Activated naive CD4-positive, alpha-beta T cell treated with anti-CD3 and anti-CD28 coated beads for 36 hours (primary cell): ENCODE results near the gene TRIM71. TPM values are rescaled to one million over a fixed set of nuclear protein-coding genes. Genes with fewer than 3 reads are reported as not detected.

ENCODE experiments used
- CTCF ChIA-PET: fragments of 350-600 bp; sonication (Branson Sonifier 250); formaldehyde crosslinking; loops from one replicate; lab custom pipeline; 2021; ENCODE audit warnings: antibody characterized with exemption; lab: Charles Lee
- DNase-seq: peaks from one replicate; pipeline ENCODE4 v3.0.0-alpha.2; 2020
- H3K27ac Mint-ChIP-seq: one replicate; pipeline ENCODE4 v1.8.0; 2021; ENCODE audit warnings: mild to moderate bottlenecking, mixed read lengths
- H3K27me3 Mint-ChIP-seq: one replicate; pipeline ENCODE4 v1.8.0; 2021; ENCODE audit warnings: low read depth, mixed read lengths
- H3K36me3 Mint-ChIP-seq: one replicate; pipeline ENCODE4 v1.8.0; 2021; ENCODE audit warnings: low read depth, mixed read lengths
- H3K4me1 Mint-ChIP-seq: one replicate; pipeline ENCODE4 v1.8.0; 2021; ENCODE audit warnings: low read depth, mixed read lengths
- H3K4me3 Mint-ChIP-seq: one replicate; pipeline ENCODE4 v1.8.0; 2021; ENCODE audit warnings: mild to moderate bottlenecking, moderate library complexity, mixed read lengths
- H3K9me3 Mint-ChIP-seq: one replicate; pipeline ENCODE4 v1.8.0; 2021; ENCODE audit warnings: mixed read lengths
- intact Hi-C: fragments of 100-400 bp; cut with micrococcal nuclease; formaldehyde crosslinking; loops from one replicate; pipeline ENCODE4 v1.15.1; 2023
- total RNA-seq, 2 experiments: library from RNA; stranded (reverse); gene quantifications; one replicate each; pipeline ENCODE4 v1.2.3, GENCODE V29; 2021

Gene TRIM71
- total RNA-seq, 2 experiments from 2014 or later = 0.02 to 0.07 TPM

DNA sequence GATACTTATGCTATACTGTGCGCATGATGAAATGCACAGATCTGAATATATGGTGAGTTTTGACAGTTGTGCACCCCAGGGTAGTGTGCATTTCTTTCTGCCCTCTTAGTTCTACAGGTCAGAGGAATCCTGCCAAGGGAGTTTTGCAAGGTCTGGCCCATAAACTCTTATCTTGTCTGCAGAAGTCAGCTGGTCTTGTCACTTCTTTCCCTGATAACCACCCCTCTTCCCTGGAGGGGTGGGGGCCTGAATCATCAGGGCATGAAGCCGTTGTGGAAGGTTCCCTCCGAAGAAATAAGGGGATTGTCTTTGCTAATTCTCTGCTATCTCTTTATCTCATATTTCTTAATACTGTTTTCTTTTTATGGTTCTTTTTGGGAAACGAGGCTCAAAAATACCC lies 30.4 kb downstream of the TRIM71 start:
- no peak overlapping the region for H3K27ac Mint-ChIP-seq

GRCh38 chr3:32849046-32849445 lies 31.2 kb downstream of the TRIM71 start:
- Mint-ChIP-seq H3K27me3 (no peaks in the 10 kb centered on the region), H3K4me1 (no peaks in the 10 kb centered on the region), H3K36me3 (no peaks in the 10 kb centered on the region), H3K4me3 (no peak overlapping the region), H3K9me3 (no peaks in the 10 kb centered on the region), H3K27ac (no peak overlapping the region)
- no peak for DNase-seq
- CTCF ChIA-PET = no interaction called here
- intact Hi-C loops = no loop called here

More for the DNA sequence above, 30.4 kb downstream of the TRIM71 start:
- no peak for DNase-seq
- CTCF ChIA-PET = no interaction called here
- intact Hi-C loops = no loop called here
- H3K36me3 Mint-ChIP-seq = no peaks in the 10 kb centered on the region
- no peak overlapping the region for H3K4me3 Mint-ChIP-seq
- no peaks in the 10 kb centered on the region for H3K9me3 Mint-ChIP-seq
- H3K4me1 Mint-ChIP-seq = no peaks in the 10 kb centered on the region
- H3K27me3 Mint-ChIP-seq = no peaks in the 10 kb centered on the region

- no peaks in the 10 kb centered on the region for H3K36me3 Mint-ChIP-seq
- no peaks in the 10 kb centered on the region for H3K27me3 Mint-ChIP-seq
- CTCF ChIA-PET = no interaction called here
- H3K9me3 Mint-ChIP-seq = no peaks in the 10 kb centered on the region
- intact Hi-C loops = no loop called here
- no peaks in the 10 kb centered on the region for H3K4me1 Mint-ChIP-seq
- H3K27ac Mint-ChIP-seq = no peak overlapping the region
- no peak overlapping the region for H3K4me3 Mint-ChIP-seq
- no peak for DNase-seq
These were observed 32.4 kb downstream of the TRIM71 start for GRCh38 chr3:32850226-32850625.

- Mint-ChIP-seq H3K4me3 (no peak overlapping the region), H3K27me3 (no peaks in the 10 kb centered on the region), H3K27ac (no peak overlapping the region), H3K4me1 (no peaks in the 10 kb centered on the region), H3K36me3 (no peaks in the 10 kb centered on the region), H3K9me3 (no peaks in the 10 kb centered on the region)
- CTCF ChIA-PET = no interaction called here
- intact Hi-C loops = no loop called here
- no peak for DNase-seq
These were observed 32.8 kb downstream of the TRIM71 start for GRCh38 chr3:32850636-32851035.

DNA sequence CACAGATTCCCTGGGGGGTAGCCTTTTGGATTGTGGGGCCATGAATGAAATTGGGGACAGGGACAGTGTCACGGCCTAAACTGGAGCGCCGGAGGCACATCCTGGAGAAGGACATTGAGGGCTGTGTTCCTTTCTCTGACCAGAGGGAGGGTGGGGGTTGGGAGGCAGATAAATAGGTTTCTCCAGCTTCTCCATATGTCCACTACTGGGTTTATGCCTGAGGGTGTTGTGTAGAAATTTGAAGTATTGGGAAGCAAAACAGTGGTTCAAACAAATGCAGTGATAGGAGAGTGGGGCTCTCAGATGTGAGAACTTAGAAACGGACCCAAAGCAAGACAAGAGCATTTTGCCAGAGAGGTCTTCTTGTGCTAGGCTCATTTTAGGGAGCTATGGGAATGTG lies 34.3 kb downstream of the TRIM71 start:
- intact Hi-C loops = no loop called here
- H3K4me1 Mint-ChIP-seq = no peaks in the 10 kb centered on the region
- H3K27me3 Mint-ChIP-seq = no peaks in the 10 kb centered on the region
- no peaks in the 10 kb centered on the region for H3K9me3 Mint-ChIP-seq
- CTCF ChIA-PET = interaction anchor here (0.8 kb wide), 1 partner anchor 668 kb away, joined by 4 read pairs; no protein-coding TSS in a partner anchor
- no peak overlapping the region for H3K4me3 Mint-ChIP-seq
- no peaks in the 10 kb centered on the region for H3K36me3 Mint-ChIP-seq
- no peak overlapping the region for H3K27ac Mint-ChIP-seq
- DNase-seq = no peak

DNA sequence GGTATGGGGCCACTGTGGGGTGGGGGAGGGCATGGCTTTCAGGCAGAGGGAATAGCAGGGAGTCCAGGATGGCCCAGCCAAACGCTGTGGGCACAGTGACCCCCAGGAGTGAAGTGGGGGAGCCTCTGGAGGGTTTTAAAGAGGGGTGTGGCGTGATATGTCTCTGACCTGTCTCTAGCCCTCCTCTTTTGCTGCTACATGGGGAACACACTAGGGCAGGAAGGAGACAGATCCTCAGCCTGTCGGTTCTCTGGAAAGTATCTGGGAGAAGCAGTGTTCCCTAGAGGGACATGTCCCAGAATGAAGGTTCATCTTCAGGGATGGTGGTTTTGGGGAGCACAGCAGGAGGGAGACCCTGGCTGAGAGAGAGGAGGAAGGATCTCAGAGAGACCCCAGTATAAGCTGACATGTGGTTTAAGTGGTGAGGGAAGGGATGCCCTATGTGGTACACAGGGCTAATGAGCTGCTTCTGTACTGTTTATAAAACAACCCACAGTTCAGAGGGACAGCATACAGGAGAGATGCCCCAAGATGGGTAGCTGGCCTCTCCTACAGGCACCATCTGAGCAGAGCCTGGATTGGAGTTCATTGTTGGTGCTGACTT lies 37.7 kb downstream of the TRIM71 start:
- intact Hi-C loops = no loop called here
- H3K4me1 Mint-ChIP-seq = no peaks in the 10 kb centered on the region
- H3K36me3 Mint-ChIP-seq = no peaks in the 10 kb centered on the region
- H3K9me3 Mint-ChIP-seq = no peaks in the 10 kb centered on the region
- no peak overlapping the region for H3K27ac Mint-ChIP-seq
- H3K4me3 Mint-ChIP-seq = no peak overlapping the region
- CTCF ChIA-PET = interaction anchor here (0.6 kb wide), 1 partner anchor 9 kb away, joined by 4 read pairs; no protein-coding TSS in a partner anchor
- DNase-seq = no peak
- no peaks in the 10 kb centered on the region for H3K27me3 Mint-ChIP-seq

- no peaks in the 10 kb centered on the region for H3K9me3 Mint-ChIP-seq
- H3K27ac Mint-ChIP-seq = no peak overlapping the region
- intact Hi-C loops = no loop called here
- no peaks in the 10 kb centered on the region for H3K36me3 Mint-ChIP-seq
- no peak overlapping the region for H3K4me3 Mint-ChIP-seq
- H3K4me1 Mint-ChIP-seq = no peaks in the 10 kb centered on the region
- CTCF ChIA-PET = no interaction called here
- no peaks in the 10 kb centered on the region for H3K27me3 Mint-ChIP-seq
- no peak for DNase-seq
These were observed 38.6 kb downstream of the TRIM71 start for GRCh38 chr3:32856355-32856889.

DNA sequence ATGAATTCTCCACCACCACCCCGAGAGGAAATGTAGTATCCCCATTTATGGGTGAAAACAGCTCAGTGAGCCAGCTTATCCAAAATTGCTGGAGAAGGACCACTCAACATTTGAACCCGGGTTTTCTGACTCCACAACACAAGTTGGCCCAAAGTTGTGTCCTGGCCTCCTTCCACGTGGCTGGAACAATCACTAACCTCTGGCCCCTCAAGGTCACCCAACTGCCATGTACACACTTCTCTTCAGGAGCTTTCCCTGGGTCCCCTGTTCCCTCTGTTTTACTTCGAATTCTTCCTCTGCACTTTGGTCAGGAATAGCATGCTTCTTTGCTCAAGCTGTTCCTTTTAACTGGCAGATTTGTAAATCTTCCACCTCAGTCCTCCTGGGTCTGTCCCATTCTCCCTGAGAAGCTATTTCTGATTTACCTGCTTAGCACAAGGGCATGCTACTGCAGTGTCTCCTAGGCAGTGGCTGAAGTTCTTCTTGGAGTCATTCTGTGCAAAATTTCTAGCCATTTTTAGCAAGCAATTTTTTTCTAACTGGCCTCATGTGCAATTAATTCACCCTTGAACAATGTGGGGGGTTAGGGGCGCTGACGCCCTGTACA lies 39.2 kb downstream of the TRIM71 start:
- no peaks in the 10 kb centered on the region for H3K9me3 Mint-ChIP-seq
- no peak overlapping the region for H3K4me3 Mint-ChIP-seq
- no peak overlapping the region for H3K27ac Mint-ChIP-seq
- no peaks in the 10 kb centered on the region for H3K27me3 Mint-ChIP-seq
- H3K4me1 Mint-ChIP-seq = no peaks in the 10 kb centered on the region
- CTCF ChIA-PET = no interaction called here
- no peak for DNase-seq
- no peaks in the 10 kb centered on the region for H3K36me3 Mint-ChIP-seq
- intact Hi-C loops = no loop called here

GRCh38 chr3:32857921-32858320 lies 40.1 kb downstream of the TRIM71 start:
- H3K27me3 Mint-ChIP-seq = no peaks in the 10 kb centered on the region
- H3K9me3 Mint-ChIP-seq = no peaks in the 10 kb centered on the region

DNA sequence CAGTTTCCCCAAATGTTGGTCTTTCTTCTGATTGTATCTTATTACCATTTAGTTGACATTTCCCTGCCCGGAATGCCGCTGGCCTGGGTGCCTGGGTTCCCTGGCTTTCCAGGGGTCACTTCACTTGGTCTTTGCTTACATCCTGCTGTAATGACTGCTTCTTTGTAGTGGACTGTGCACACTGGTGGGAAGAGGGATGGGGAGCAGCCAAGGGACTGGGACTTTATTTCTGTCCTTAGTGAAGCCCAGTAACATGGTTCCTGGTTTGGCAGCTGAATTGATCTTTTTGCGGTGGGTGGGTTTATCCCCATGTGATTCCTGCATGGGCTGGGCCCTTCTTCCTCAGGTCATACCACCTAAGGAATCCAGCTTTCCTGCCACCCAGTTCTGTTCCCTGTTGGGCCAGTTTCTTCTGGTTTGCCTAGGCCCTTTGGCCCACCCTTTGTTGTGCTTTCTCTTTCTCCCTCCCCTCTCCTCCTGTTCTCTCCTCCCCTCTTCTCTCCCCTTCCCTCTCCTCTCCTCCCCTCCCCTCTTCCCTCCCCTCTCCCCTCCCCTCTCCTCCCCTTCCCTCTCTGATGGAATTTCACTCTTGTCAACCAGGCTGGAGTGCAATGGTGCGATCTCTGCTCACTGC lies 41.9 kb downstream of the TRIM71 start:
- Mint-ChIP-seq H3K27ac (no peak overlapping the region), H3K27me3 (no peaks in the 10 kb centered on the region), H3K36me3 (no peaks in the 10 kb centered on the region), H3K9me3 (no peaks in the 10 kb centered on the region), H3K4me1 (no peaks in the 10 kb centered on the region), H3K4me3 (no peak overlapping the region)
- CTCF ChIA-PET = no interaction called here
- intact Hi-C loops = no loop called here
- DNase-seq = no peak

More at GRCh38 chr3:32857921-32858320, 40.1 kb downstream of the TRIM71 start:
- Mint-ChIP-seq H3K4me3 (no peak overlapping the region), H3K27ac (no peak overlapping the region), H3K4me1 (no peaks in the 10 kb centered on the region), H3K36me3 (no peaks in the 10 kb centered on the region)
- intact Hi-C loops = no loop called here
- DNase-seq = no peak
- CTCF ChIA-PET = no interaction called here

- no peak overlapping the region for H3K4me3 Mint-ChIP-seq
- DNase-seq = no peak
- no peaks in the 10 kb centered on the region for H3K36me3 Mint-ChIP-seq
- H3K27ac Mint-ChIP-seq = no peak overlapping the region
- no peaks in the 10 kb centered on the region for H3K9me3 Mint-ChIP-seq
- H3K27me3 Mint-ChIP-seq = no peaks in the 10 kb centered on the region
- CTCF ChIA-PET = no interaction called here
- no peaks in the 10 kb centered on the region for H3K4me1 Mint-ChIP-seq
- intact Hi-C loops = no loop called here
These were observed 42.7 kb downstream of the TRIM71 start for GRCh38 chr3:32860499-32860898.

GRCh38 chr3:32861681-32862080 lies 43.9 kb downstream of the TRIM71 start:
- no peaks in the 10 kb centered on the region for H3K27me3 Mint-ChIP-seq
- no peaks in the 10 kb centered on the region for H3K4me1 Mint-ChIP-seq
- DNase-seq = no peak
- H3K4me3 Mint-ChIP-seq = no peak overlapping the region
- no peaks in the 10 kb centered on the region for H3K9me3 Mint-ChIP-seq
- H3K36me3 Mint-ChIP-seq = no peaks in the 10 kb centered on the region
- CTCF ChIA-PET = no interaction called here
- intact Hi-C loops = no loop called here
- no peak overlapping the region for H3K27ac Mint-ChIP-seq
